Measurements from ENCODE around the gene PIP5K1C.

PIP5K1C gene

DNA sequence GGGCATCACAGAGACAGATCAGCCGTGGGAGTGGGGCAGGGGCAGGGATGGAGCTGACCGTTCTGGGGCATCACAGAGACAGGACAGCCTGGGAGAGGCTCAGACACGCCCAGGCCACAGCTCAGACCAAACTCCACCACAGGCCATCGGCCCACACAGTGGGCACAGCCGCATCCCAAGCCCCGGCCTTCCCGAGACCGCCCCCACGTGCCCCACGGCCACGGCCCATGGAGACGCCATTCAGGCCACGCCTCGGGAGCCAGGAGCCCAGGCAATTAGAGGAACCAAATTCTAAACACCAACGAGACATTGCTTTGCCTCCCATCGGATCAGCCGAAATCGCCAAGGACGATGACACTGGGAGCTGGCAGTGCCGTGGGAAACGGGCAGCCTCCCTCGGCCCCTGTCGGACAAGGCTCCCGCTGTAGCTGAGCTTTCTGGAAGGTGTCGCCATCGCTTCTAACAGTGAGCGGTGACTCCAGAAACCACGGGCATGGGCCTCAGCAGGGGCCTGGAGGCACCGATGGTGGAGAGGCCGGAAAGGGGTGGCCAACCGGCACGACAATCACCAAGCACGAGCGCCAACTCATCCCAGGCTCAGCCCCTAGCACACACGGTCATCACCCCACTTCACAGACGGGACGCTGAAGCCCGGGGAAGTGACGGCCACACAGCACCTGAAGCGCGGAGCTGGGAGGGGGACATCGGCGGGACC lies 2.4 kb downstream of the PIP5K1C start:
- Histone ChIP-seq H2BK15ac (ENCODE audit: low read depth, poor library complexity, severe bottlenecking) (no peak overlapping the region), H3K36me3 (ENCODE audit: control insufficient read depth in 1 of 2, insufficient read depth in 2 of 2, low read depth in 1 of 2, low read length in 2 of 2) (peaks cover 0 to 49% of the 10 kb centered on the region in 2 experiments), H3K9ac (ENCODE audit: low read length) (no peak overlapping the region), H2AFZ (ENCODE audit: low read depth, low read length) (no peak overlapping the region), H3K23ac (ENCODE audit: low read length in 2 of 2) (peak overlapping the region in 1 of 2 experiments; percentile 96), H3K9me3 (ENCODE audit: control insufficient read depth, low read length) (no peaks in the 10 kb centered on the region), H4K91ac (ENCODE audit: low read length) (no peak overlapping the region), H3K14ac (ENCODE audit: low read length in 2 of 2) (peak overlapping the region in 1 of 2 experiments; percentile 6), H3K27ac (ENCODE audit: low read length, poor library complexity, severe bottlenecking) (no peak overlapping the region), H3K4me3 (ENCODE audit: insufficient read depth in 1 of 2, low read depth in 1 of 2, low read length in 2 of 2) (peak overlapping the region in 1 of 2 experiments; percentile 68), H2BK5ac (ENCODE audit: low read depth, low read length, poor library complexity, severe bottlenecking) (no peak overlapping the region), H2AK5ac (ENCODE audit: low read length, severe bottlenecking) (no peak overlapping the region), H4K8ac (ENCODE audit: low read length) (peak overlapping the region; percentile 9), H3K18ac (ENCODE audit: low read depth in 1 of 2, low read length in 2 of 2) (no peak overlapping the region), H3K4me2 (ENCODE audit: low read length, poor library complexity, severe bottlenecking) (peak overlapping the region; percentile 29), H2BK120ac (ENCODE audit: low read depth, low read length) (no peak overlapping the region), H3K4me1 (ENCODE audit: control insufficient read depth, insufficient read depth, low read depth, low read length) (peaks cover 43% of the 10 kb centered on the region), H3K27me3 (ENCODE audit: control insufficient read depth in 1 of 2, insufficient read depth in 1 of 2, low read length in 2 of 2) (no peaks in the 10 kb centered on the region), H3K4ac (ENCODE audit: low read depth in 1 of 2, low read length in 2 of 2) (peak overlapping the region; percentile 26 to 27), H2BK12ac (ENCODE audit: low read length in 2 of 2) (peak overlapping the region in 1 of 2 experiments; percentile 8), H3K79me1 (replicated peaks; ENCODE audit: low read length, poor library complexity, severe bottlenecking) (no peaks in the 10 kb centered on the region)
- 95% methylated on average over 43 of the region's 43 CpGs for WGBS
- no peak for DNase-seq

DNA sequence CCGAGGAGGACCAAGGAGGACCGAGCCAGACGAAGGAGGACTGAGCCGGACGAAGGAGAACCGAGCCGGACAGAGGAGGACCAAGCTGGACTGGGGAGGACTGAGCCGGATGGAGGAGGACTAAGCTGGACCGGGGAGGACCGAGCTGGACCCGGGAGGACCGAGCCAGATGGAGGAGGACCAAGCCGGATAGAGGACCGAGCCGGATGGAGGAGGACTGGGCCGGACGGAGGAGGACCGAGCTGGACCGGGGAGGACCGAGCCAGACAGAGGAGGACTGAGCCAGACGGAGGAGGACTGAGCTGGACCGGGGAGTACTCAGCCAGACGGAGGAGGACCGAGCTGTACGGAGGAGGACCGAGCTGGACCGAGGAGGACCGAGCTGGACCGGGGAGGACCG lies 3.2 kb downstream of the PIP5K1C start:
- Histone ChIP-seq H3K27ac (ENCODE audit: low read length, poor library complexity, severe bottlenecking) (no peak overlapping the region), H3K27me3 (ENCODE audit: control insufficient read depth in 1 of 2, insufficient read depth in 1 of 2, low read length in 2 of 2) (no peaks in the 10 kb centered on the region), H4K91ac (ENCODE audit: low read length) (no peak overlapping the region), H3K4me3 (ENCODE audit: insufficient read depth in 1 of 2, low read depth in 1 of 2, low read length in 2 of 2) (no peak overlapping the region), H2BK5ac (ENCODE audit: low read depth, low read length, poor library complexity, severe bottlenecking) (no peak overlapping the region), H3K36me3 (ENCODE audit: control insufficient read depth in 1 of 2, insufficient read depth in 2 of 2, low read depth in 1 of 2, low read length in 2 of 2) (peaks cover 0 to 56% of the 10 kb centered on the region in 2 experiments), H3K18ac (ENCODE audit: low read depth in 1 of 2, low read length in 2 of 2) (no peak overlapping the region), H2BK120ac (ENCODE audit: low read depth, low read length) (no peak overlapping the region), H4K8ac (ENCODE audit: low read length) (no peak overlapping the region), H3K23ac (ENCODE audit: low read length in 2 of 2) (no peak overlapping the region), H3K9me3 (ENCODE audit: control insufficient read depth, low read length) (no peaks in the 10 kb centered on the region), H2BK12ac (ENCODE audit: low read length in 2 of 2) (peak overlapping the region in 1 of 2 experiments; percentile 68), H3K4me1 (ENCODE audit: control insufficient read depth, insufficient read depth, low read depth, low read length) (peaks cover 47% of the 10 kb centered on the region), H2BK15ac (ENCODE audit: low read depth, poor library complexity, severe bottlenecking) (peak overlapping the region; percentile 33), H3K4ac (ENCODE audit: low read depth in 1 of 2, low read length in 2 of 2) (no peak overlapping the region), H2AFZ (ENCODE audit: low read depth, low read length) (no peak overlapping the region), H3K9ac (ENCODE audit: low read length) (no peak overlapping the region), H3K14ac (ENCODE audit: low read length in 2 of 2) (peak overlapping the region in 1 of 2 experiments; percentile 56), H2AK5ac (ENCODE audit: low read length, severe bottlenecking) (no peak overlapping the region), H3K4me2 (ENCODE audit: low read length, poor library complexity, severe bottlenecking) (no peak overlapping the region), H3K79me1 (replicated peaks; ENCODE audit: low read length, poor library complexity, severe bottlenecking) (no peaks in the 10 kb centered on the region)
- DNase-seq = no peak
- 98% methylated on average over 30 of the region's 30 CpGs for WGBS

- no peak overlapping the region for H2BK120ac ChIP-seq (ENCODE audit: low read depth, low read length)
- no peak overlapping the region for H3K23ac ChIP-seq (ENCODE audit: low read length in 2 of 2)
- no peak overlapping the region for H3K4me2 ChIP-seq (ENCODE audit: low read length, poor library complexity, severe bottlenecking)
- no peak overlapping the region for H3K4ac ChIP-seq (ENCODE audit: low read depth in 1 of 2, low read length in 2 of 2)
- no peak overlapping the region for H3K18ac ChIP-seq (ENCODE audit: low read depth in 1 of 2, low read length in 2 of 2)
- H2AK5ac ChIP-seq (ENCODE audit: low read length, severe bottlenecking) = no peak overlapping the region
- peaks cover 51% of the 10 kb centered on the region for H3K4me1 ChIP-seq (ENCODE audit: control insufficient read depth, insufficient read depth, low read depth, low read length)
- H3K27me3 ChIP-seq (ENCODE audit: control insufficient read depth in 1 of 2, insufficient read depth in 1 of 2, low read length in 2 of 2) = no peaks in the 10 kb centered on the region
- no peak for DNase-seq
- no peak overlapping the region for H3K9ac ChIP-seq (ENCODE audit: low read length)
- H3K79me1 ChIP-seq (replicated peaks; ENCODE audit: low read length, poor library complexity, severe bottlenecking) = no peaks in the 10 kb centered on the region
- no peak overlapping the region for H2BK15ac ChIP-seq (ENCODE audit: low read depth, poor library complexity, severe bottlenecking)
- H4K91ac ChIP-seq (ENCODE audit: low read length) = no peak overlapping the region
- no peak overlapping the region for H2BK12ac ChIP-seq (ENCODE audit: low read length in 2 of 2)
- no peak overlapping the region for H3K4me3 ChIP-seq (ENCODE audit: insufficient read depth in 1 of 2, low read depth in 1 of 2, low read length in 2 of 2)
- peak overlapping the region in 1 of 2 experiments; percentile 56 for H3K14ac ChIP-seq (ENCODE audit: low read length in 2 of 2)
- H3K27ac ChIP-seq (ENCODE audit: low read length, poor library complexity, severe bottlenecking) = no peak overlapping the region
- no peak overlapping the region for H2BK5ac ChIP-seq (ENCODE audit: low read depth, low read length, poor library complexity, severe bottlenecking)
- 97% methylated on average over 10 of the region's 10 CpGs for WGBS
- no peaks in the 10 kb centered on the region for H3K9me3 ChIP-seq (ENCODE audit: control insufficient read depth, low read length)
- H2AFZ ChIP-seq (ENCODE audit: low read depth, low read length) = no peak overlapping the region
- H4K8ac ChIP-seq (ENCODE audit: low read length) = no peak overlapping the region
- H3K36me3 ChIP-seq (ENCODE audit: control insufficient read depth in 1 of 2, insufficient read depth in 2 of 2, low read depth in 1 of 2, low read length in 2 of 2) = peaks cover 0 to 61% of the 10 kb centered on the region in 2 experiments
These were observed 3.6 kb downstream of the PIP5K1C start for GRCh38 chr19:3696660-3696995.

DNA sequence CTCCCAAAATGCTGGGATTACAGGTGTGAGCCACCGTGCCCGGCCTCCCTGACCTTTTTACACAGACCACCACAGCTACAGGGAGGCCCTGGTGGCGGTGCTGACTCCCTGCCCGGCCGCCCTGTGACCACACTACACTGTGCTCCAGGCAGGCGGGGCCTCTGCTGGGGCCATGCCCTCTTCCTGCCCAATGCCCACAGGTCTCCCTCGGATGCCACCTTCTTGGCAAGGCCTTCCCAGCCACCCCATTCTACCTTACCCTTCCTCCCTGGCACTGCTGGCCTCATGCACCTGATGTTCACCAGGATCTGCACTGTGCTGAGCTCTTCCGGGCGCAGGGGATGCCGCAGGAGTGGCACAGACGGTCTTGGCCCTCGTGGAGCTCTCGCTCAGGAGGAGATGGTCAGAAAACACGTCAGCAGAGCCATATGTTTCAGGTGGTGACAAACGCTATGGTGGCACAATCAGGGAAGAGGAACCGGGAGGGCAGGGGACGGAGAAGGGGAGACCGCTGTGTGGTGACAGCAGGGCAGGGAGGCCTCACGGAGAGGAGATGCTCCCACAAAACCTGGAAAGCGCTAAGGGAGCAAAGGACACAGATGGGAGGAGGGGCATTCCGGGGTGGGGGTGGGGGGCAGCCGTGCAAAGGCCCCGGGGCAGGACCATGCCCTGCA lies 4.1 kb downstream of the PIP5K1C start:
- H3K4me2 ChIP-seq (ENCODE audit: low read length, poor library complexity, severe bottlenecking) = no peak overlapping the region
- H4K91ac ChIP-seq (ENCODE audit: low read length) = peak overlapping the region; percentile 31
- H3K23ac ChIP-seq (ENCODE audit: low read length in 2 of 2) = no peak overlapping the region
- no peak overlapping the region for H2AK5ac ChIP-seq (ENCODE audit: low read length, severe bottlenecking)
- no peak overlapping the region for H3K9ac ChIP-seq (ENCODE audit: low read length)
- H3K18ac ChIP-seq (ENCODE audit: low read depth in 1 of 2, low read length in 2 of 2) = no peak overlapping the region
- H3K27ac ChIP-seq (ENCODE audit: low read length, poor library complexity, severe bottlenecking) = no peak overlapping the region
- peaks cover 0 to 66% of the 10 kb centered on the region in 2 experiments for H3K36me3 ChIP-seq (ENCODE audit: control insufficient read depth in 1 of 2, insufficient read depth in 2 of 2, low read depth in 1 of 2, low read length in 2 of 2)
- H3K27me3 ChIP-seq (ENCODE audit: control insufficient read depth in 1 of 2, insufficient read depth in 1 of 2, low read length in 2 of 2) = no peaks in the 10 kb centered on the region
- no peak overlapping the region for H3K4me3 ChIP-seq (ENCODE audit: insufficient read depth in 1 of 2, low read depth in 1 of 2, low read length in 2 of 2)
- WGBS = 94% methylated on average over 23 of the region's 23 CpGs
- H3K79me1 ChIP-seq (replicated peaks; ENCODE audit: low read length, poor library complexity, severe bottlenecking) = no peaks in the 10 kb centered on the region
- no peak overlapping the region for H3K14ac ChIP-seq (ENCODE audit: low read length in 2 of 2)
- no peaks in the 10 kb centered on the region for H3K9me3 ChIP-seq (ENCODE audit: control insufficient read depth, low read length)
- H2BK12ac ChIP-seq (ENCODE audit: low read length in 2 of 2) = no peak overlapping the region
- no peak overlapping the region for H4K8ac ChIP-seq (ENCODE audit: low read length)
- H3K4me1 ChIP-seq (ENCODE audit: control insufficient read depth, insufficient read depth, low read depth, low read length) = peaks cover 53% of the 10 kb centered on the region
- H2BK5ac ChIP-seq (ENCODE audit: low read depth, low read length, poor library complexity, severe bottlenecking) = no peak overlapping the region
- no peak overlapping the region for H2BK120ac ChIP-seq (ENCODE audit: low read depth, low read length)
- no peak overlapping the region for H3K4ac ChIP-seq (ENCODE audit: low read depth in 1 of 2, low read length in 2 of 2)
- no peak for DNase-seq
- H2AFZ ChIP-seq (ENCODE audit: low read depth, low read length) = no peak overlapping the region
- H2BK15ac ChIP-seq (ENCODE audit: low read depth, poor library complexity, severe bottlenecking) = no peak overlapping the region

Data from mesenchymal stem cell (in vitro differentiated cells and primary cell).